ENCODE measurements around the gene CHRND.

- TF ChIP-seq CTCF (optimal IDR thresholded peaks at IDR 0.05 in 1 of 3, IDR thresholded peaks at IDR 0.05 in 1 of 3, conservative IDR thresholded peaks at IDR 0.05 in 1 of 3; ENCODE audit: extremely low read depth in 1 of 3, insufficient read depth in 2 of 3, low read length in 3 of 3) (no peak), EZH2 (IDR thresholded peaks at IDR 0.05; ENCODE audit: low read length) (peak; percentile 75)
Measured at GRCh38 chr2:232488097-232488711, 37.8 kb upstream of the CHRND start.

Measured in keratinocyte (primary cell).